ENCODE results near the gene SLC26A9. TPM values are rescaled to one million over a fixed set of nuclear protein-coding genes. Genes with fewer than 3 reads are reported as not detected.

SLC26A9 gene
- total RNA-seq, 1 donor from 2014 or later, result not detected

DNA sequence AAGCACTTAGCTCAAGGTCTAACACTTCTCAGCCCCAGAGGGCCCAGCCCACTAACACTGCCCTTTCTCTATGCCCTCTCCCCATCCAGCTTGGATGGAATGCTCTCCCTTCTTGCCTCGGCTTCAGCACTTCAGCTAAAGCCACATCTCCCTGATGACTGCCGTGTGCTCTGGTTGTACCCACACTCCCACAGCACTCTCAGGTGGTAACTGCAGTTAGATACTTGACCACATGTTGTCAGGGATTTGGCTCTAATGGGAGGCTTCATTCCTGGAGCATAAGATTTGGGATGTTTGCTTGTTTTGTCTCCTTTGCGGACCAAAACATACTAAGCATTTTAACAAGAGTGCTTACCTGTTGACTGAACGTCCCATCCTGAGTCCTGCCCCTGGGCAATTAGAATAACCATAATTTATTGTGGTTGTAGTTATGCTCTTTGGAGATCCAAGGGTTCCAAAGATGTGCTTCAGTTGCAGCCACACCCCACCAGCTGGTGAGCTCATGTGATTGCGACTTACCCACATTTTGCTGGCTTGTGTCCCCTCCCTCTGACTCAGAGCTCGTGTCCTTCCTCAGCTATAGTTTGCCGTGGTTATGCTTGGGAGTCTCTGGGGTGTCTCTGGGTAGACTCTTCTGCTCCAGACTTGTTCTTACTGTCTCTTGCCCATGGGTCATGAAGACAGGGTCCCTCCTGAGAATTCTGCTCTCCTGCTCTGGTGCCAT, 7.7 kb upstream of the SLC26A9 start:
- H3K27ac Mint-ChIP-seq, result no peak overlapping the region
- H3K36me3 Mint-ChIP-seq (ENCODE audit: low read depth), result no peaks in the 10 kb centered on the region
- H3K4me1 Mint-ChIP-seq, result peaks cover 6% of the 10 kb centered on the region
- peaks cover 2% of the 10 kb centered on the region for H3K27me3 Mint-ChIP-seq
- no peak for DNase-seq
- no peaks in the 10 kb centered on the region for H3K9me3 Mint-ChIP-seq
- POLR2A ChIA-PET, result no interaction called here
- intact Hi-C loops (cut with micrococcal nuclease), result no loop called here
- TF ChIP-seq, protein P1, sequence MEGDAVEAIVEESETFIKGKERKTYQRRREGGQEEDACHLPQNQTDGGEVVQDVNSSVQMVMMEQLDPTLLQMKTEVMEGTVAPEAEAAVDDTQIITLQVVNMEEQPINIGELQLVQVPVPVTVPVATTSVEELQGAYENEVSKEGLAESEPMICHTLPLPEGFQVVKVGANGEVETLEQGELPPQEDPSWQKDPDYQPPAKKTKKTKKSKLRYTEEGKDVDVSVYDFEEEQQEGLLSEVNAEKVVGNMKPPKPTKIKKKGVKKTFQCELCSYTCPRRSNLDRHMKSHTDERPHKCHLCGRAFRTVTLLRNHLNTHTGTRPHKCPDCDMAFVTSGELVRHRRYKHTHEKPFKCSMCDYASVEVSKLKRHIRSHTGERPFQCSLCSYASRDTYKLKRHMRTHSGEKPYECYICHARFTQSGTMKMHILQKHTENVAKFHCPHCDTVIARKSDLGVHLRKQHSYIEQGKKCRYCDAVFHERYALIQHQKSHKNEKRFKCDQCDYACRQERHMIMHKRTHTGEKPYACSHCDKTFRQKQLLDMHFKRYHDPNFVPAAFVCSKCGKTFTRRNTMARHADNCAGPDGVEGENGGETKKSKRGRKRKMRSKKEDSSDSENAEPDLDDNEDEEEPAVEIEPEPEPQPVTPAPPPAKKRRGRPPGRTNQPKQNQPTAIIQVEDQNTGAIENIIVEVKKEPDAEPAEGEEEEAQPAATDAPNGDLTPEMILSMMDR (IDR thresholded peaks at IDR 0.05), result no peak
- CTCF ChIA-PET, result no interaction called here
- no peak for ATAC-seq (ENCODE audit: low read depth)
- H3K4me3 Mint-ChIP-seq, result no peak overlapping the region

DNA sequence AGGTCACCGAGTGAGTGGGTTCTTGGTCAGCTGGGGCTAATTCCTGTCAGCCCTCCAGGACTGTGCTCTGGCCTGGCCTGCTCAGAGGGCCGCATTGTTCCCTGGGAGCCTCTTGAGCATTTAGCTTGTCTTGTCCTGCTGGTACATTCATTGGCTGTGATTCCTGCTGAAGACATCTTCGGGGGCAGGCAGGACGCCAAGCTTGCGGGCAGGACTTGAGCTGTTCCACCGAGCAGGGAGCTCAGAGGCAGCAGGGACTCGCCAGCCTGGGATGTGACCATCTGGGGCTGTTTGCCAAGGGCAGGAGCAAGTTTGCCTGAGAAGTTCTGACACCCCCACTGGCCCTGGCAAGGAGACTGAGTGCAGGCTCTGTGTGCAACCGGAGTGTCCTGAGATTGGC, 7.0 kb upstream of the SLC26A9 start:
- CTCF ChIA-PET, result no interaction called here
- no peak for DNase-seq
- Mint-ChIP-seq H3K27ac (no peak overlapping the region), H3K27me3 (peaks cover 2% of the 10 kb centered on the region), H3K4me1 (peaks cover 6% of the 10 kb centered on the region), H3K36me3 (ENCODE audit: low read depth) (no peaks in the 10 kb centered on the region), H3K4me3 (no peak overlapping the region), H3K9me3 (no peaks in the 10 kb centered on the region)
- TF ChIP-seq, protein P1 (IDR thresholded peaks at IDR 0.05), result no peak
- intact Hi-C loops (cut with micrococcal nuclease), result no loop called here
- POLR2A ChIA-PET, result no interaction called here
- ATAC-seq (ENCODE audit: low read depth), result no peak

- POLR2A ChIA-PET, result no interaction called here
- CTCF ChIA-PET, result no interaction called here
- peaks cover 1% of the 10 kb centered on the region for H3K27me3 Mint-ChIP-seq
- no peaks in the 10 kb centered on the region for H3K36me3 Mint-ChIP-seq (ENCODE audit: low read depth)
- ATAC-seq (ENCODE audit: low read depth), result no peak
- no peak overlapping the region for H3K4me3 Mint-ChIP-seq
- TF ChIP-seq, protein P1 (IDR thresholded peaks at IDR 0.05), result no peak
- no peaks in the 10 kb centered on the region for H3K9me3 Mint-ChIP-seq
- intact Hi-C loops (cut with micrococcal nuclease), result no loop called here
- no peak overlapping the region for H3K27ac Mint-ChIP-seq
- peaks cover 6% of the 10 kb centered on the region for H3K4me1 Mint-ChIP-seq
- DNase-seq, result no peak
These were observed 6.5 kb upstream of the SLC26A9 start for GRCh38 chr1:205949753-205950152.

- ChIA-PET CTCF (no interaction called here), POLR2A (no interaction called here)
- no peak overlapping the region for H3K27ac Mint-ChIP-seq
These were observed 5.6 kb upstream of the SLC26A9 start for GRCh38 chr1:205948886-205949285.

DNA sequence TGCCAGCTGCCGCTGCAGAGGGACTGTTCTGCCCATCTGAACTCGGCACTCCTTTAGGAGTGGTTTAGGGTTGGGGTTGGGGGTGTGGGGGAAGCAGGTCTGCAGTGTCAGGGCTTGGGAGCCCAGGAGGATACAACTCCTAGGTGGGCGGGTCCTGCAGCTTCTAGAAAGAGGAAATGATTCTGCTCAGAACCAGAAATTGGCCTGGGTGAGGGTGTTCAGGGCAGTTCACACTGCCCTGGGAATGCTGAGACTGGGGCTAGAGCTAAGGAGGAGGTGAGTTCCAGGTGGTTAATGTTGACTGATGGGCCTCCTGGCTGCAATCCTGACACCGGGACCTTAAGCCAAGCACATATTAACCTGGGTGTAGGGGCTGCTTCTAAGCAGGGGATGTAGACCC, 4.8 kb upstream of the SLC26A9 start:
- intact Hi-C loops (cut with micrococcal nuclease), result no loop called here
- Mint-ChIP-seq H3K27ac (no peak overlapping the region), H3K27me3 (peaks cover 13% of the 10 kb centered on the region), H3K9me3 (no peaks in the 10 kb centered on the region), H3K36me3 (ENCODE audit: low read depth) (no peaks in the 10 kb centered on the region), H3K4me1 (peaks cover 6% of the 10 kb centered on the region), H3K4me3 (no peak overlapping the region)
- no peak for ATAC-seq (ENCODE audit: low read depth)
- ChIA-PET POLR2A (interaction anchor here (0.7 kb wide), 1 partner anchor 12 kb away, joined by 3 read pairs; no protein-coding TSS in a partner anchor), CTCF (no interaction called here)
- no peak for DNase-seq
- TF ChIP-seq, protein P1 (IDR thresholded peaks at IDR 0.05), result no peak

More at GRCh38 chr1:205948886-205949285, 5.6 kb upstream of the SLC26A9 start:
- Mint-ChIP-seq H3K9me3 (no peaks in the 10 kb centered on the region), H3K4me3 (no peak overlapping the region), H3K27me3 (peaks cover 7% of the 10 kb centered on the region), H3K4me1 (peaks cover 6% of the 10 kb centered on the region), H3K36me3 (ENCODE audit: low read depth) (no peaks in the 10 kb centered on the region)
- no peak for ATAC-seq (ENCODE audit: low read depth)
- no peak for DNase-seq
- TF ChIP-seq, protein P1 (IDR thresholded peaks at IDR 0.05), result no peak
- intact Hi-C loops (cut with micrococcal nuclease), result no loop called here
